AG04450 (cell line): ENCODE measurements around the gene PLA2G4A. TPM values are rescaled to one million over a fixed set of nuclear protein-coding genes. Genes with fewer than 3 reads are reported as not detected.

Source experiments
- CTCF ChIA-PET: fragments of 300-600, 350-600 bp; formaldehyde crosslinking; extraction: SDS; loops from one replicate; lab custom pipeline; 2022; ENCODE audit warnings: antibody characterized with exemption, inconsistent platforms; lab: Charles Lee
- POLR2A ChIA-PET: fragments of 350-600 bp; formaldehyde crosslinking; extraction: SDS; loops from one replicate; lab custom pipeline; 2021; ENCODE audit warnings: antibody characterized with exemption, inconsistent platforms; lab: Yijun Ruan, JAX
- DNase-seq: peaks from one replicate; pipeline ENCODE4 v3.0.0-alpha.2; 2011; ENCODE audit warnings: low read depth, low spot score
- H3K27ac ChIP-seq: one replicate; pipeline ENCODE4 v1.5.1; 2012; ENCODE audit warnings: low read depth, low read length, control low read depth
- H3K27me3 ChIP-seq: one replicate; pipeline ENCODE4 v1.6.0; 2012; ENCODE audit warnings: low read length; ENCODE audit not compliant: control insufficient read depth, insufficient read depth
- H3K4me3 ChIP-seq: 2 replicates; pipeline ENCODE4 v1.5.1; 2011; ENCODE audit warnings: mild to moderate bottlenecking, low read depth, low read length, control low read depth
- H3K9me3 ChIP-seq: 2 replicates; pipeline ENCODE4 v1.5.1; 2012; ENCODE audit warnings: low read length; ENCODE audit not compliant: control insufficient read depth, insufficient read depth
- polyA plus RNA-seq: library from polyadenylated mRNA; depleted of rRNA; stranded (reverse); fragments of >200 nt; gene quantifications from 2 replicates; pipeline ENCODE4 v1.2.3, GENCODE V29; 2011
- TF ChIP-seq, protein P1 (sequence below): IDR thresholded peaks from 2 replicates; pipeline ENCODE4 v1.5.1; 2011; ENCODE audit warnings: low read depth, low read length, control low read depth, inconsistent platforms

Gene PLA2G4A
- polyA plus RNA-seq, 1 experiment = 5.5 TPM

- Histone ChIP-seq H3K4me3 (no peak overlapping the region), H3K27me3 (no peaks in the 10 kb centered on the region), H3K27ac (no peak overlapping the region), H3K9me3 (no peaks in the 10 kb centered on the region)
- ChIA-PET CTCF (no interaction called here), POLR2A (no interaction called here)
- TF ChIP-seq, protein P1, sequence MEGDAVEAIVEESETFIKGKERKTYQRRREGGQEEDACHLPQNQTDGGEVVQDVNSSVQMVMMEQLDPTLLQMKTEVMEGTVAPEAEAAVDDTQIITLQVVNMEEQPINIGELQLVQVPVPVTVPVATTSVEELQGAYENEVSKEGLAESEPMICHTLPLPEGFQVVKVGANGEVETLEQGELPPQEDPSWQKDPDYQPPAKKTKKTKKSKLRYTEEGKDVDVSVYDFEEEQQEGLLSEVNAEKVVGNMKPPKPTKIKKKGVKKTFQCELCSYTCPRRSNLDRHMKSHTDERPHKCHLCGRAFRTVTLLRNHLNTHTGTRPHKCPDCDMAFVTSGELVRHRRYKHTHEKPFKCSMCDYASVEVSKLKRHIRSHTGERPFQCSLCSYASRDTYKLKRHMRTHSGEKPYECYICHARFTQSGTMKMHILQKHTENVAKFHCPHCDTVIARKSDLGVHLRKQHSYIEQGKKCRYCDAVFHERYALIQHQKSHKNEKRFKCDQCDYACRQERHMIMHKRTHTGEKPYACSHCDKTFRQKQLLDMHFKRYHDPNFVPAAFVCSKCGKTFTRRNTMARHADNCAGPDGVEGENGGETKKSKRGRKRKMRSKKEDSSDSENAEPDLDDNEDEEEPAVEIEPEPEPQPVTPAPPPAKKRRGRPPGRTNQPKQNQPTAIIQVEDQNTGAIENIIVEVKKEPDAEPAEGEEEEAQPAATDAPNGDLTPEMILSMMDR = no peak
- DNase-seq = no peak
Measured at GRCh38 chr1:186949173-186949572, 120.4 kb downstream of the PLA2G4A start.

DNA sequence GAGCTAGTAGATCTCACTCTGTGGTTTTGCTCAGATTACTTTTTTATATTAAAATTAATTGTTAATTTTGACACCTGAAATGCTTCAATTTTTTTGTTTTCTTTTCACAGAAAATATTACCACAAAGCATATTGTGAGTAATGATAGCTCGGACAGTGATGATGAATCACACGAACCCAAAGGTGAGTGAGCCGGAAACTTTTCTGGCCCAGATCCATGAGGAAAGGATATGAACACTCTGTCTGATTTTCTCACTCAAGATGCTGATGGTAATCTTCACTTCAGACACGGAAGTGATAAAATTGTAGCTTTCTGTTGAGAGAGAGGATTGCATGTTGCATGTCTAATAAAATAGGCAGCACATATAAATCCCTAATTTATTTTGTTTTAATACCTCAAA, 121.8 kb downstream of the PLA2G4A start:
- DNase-seq = no peak
- no peak overlapping the region for H3K4me3 ChIP-seq
- ChIA-PET CTCF (interaction anchor here (1.3 kb wide), 1 partner anchor 576 kb away, joined by 3 read pairs; the partner anchor contains the start of gene TPR), POLR2A (interaction anchor here (0.6 kb wide), 1 partner anchor 475 kb away, joined by 7 read pairs; no protein-coding TSS in a partner anchor)
- H3K9me3 ChIP-seq = no peaks in the 10 kb centered on the region
- no peak overlapping the region for H3K27ac ChIP-seq
- H3K27me3 ChIP-seq = no peaks in the 10 kb centered on the region
- TF ChIP-seq, protein P1 = no peak

DNA sequence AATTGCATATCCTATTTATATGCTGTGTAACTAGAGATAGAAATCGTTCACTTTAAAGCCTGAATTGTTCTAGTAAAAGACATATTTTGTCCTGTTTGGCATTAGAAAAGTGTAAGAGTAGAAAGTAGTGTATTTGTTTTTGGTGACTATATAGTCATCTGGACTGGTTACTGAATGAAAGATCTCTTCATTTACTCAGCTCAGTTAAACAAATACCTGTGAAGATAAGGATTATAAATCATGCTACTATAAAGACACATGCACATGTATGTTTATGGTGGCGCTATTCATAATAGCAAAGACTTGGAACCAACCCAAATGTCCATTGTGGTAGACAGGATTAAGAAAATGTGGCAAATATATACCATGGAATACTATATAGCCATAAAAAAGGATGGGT, 125.1 kb downstream of the PLA2G4A start:
- Histone ChIP-seq H3K9me3 (no peaks in the 10 kb centered on the region), H3K4me3 (no peak overlapping the region), H3K27me3 (no peaks in the 10 kb centered on the region), H3K27ac (no peak overlapping the region)
- no peak for DNase-seq
- ChIA-PET POLR2A (no interaction called here), CTCF (interaction anchor here (1.2 kb wide), 1 partner anchor 32 kb away, joined by 3 read pairs; no protein-coding TSS in a partner anchor)
- TF ChIP-seq, protein P1 = no peak

GRCh38 chr1:186957314-186957713, 128.6 kb downstream of the PLA2G4A start:
- Histone ChIP-seq H3K4me3 (no peak overlapping the region), H3K27me3 (no peaks in the 10 kb centered on the region), H3K9me3 (no peaks in the 10 kb centered on the region), H3K27ac (no peak overlapping the region)
- POLR2A ChIA-PET = no interaction called here
- DNase-seq = no peak
- TF ChIP-seq, protein P1 = no peak
- CTCF ChIA-PET = interaction anchor here (1.7 kb wide), 1 partner anchor 10 kb away, joined by 4 read pairs; no protein-coding TSS in a partner anchor

DNA sequence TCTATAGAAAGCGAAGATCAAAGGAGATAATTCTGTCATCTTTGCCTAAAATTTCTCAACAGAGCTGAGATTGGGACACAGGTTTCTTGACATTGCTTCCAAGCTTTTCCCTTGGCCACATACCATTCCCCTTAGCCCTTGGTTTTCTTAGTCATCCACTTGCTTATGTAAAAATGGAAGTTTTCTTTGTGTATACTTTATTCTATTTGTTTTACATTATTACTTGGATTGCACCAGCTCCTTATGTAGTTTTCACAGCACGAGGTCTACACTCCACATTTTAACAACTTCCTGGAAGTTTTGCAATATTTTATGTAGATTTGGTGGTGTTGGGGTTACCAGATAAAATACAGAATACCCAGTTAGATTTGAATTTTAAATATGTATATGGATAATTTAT, 129.8 kb downstream of the PLA2G4A start:
- ChIA-PET POLR2A (interaction anchor here (0.8 kb wide), 1 partner anchor 17 kb away, joined by 6 read pairs; no protein-coding TSS in a partner anchor), CTCF (interaction anchor here (0.5 to 0.7 kb wide), 2 partner anchors 28 to 167 kb away, joined by 3 to 9 read pairs; no protein-coding TSS in a partner anchor)
- Histone ChIP-seq H3K9me3 (no peaks in the 10 kb centered on the region), H3K27ac (no peak overlapping the region), H3K27me3 (no peaks in the 10 kb centered on the region), H3K4me3 (no peak overlapping the region)
- DNase-seq = peak; percentile 66
- TF ChIP-seq, protein P1 = no peak
